Stimulated activated CD4-positive, alpha-beta T cell treated with anti-CD3 and anti-CD28 coated beads, Interleukin-1b, Interleukin-23, amount 100 ng/mL, for 48 hours (primary cell): Measurements from ENCODE around the gene CABP2.
"Not testable (repeated sequence)": the region's sequence is repeated elsewhere in the genome, so short reads cannot be mapped to it uniquely, and the experiment has no call there.

Experiments used
- DNase-seq: peaks from one replicate; pipeline ENCODE4 v3.0.0-alpha.2; 2020

Gene CABP2

GRCh38 chr11:67493548-67494370 lies 29.5 kb downstream of the CABP2 start:
- DNase-seq = no peak

- no peak for DNase-seq
Observed at GRCh38 chr11:67492801-67493547, 30.3 kb downstream of the CABP2 start.

GRCh38 chr11:67492069-67492727 lies 31.0 kb downstream of the CABP2 start:
- DNase-seq = no peak

GRCh38 chr11:67491276-67492068 lies 31.8 kb downstream of the CABP2 start:
- DNase-seq = no peak

- no peak for DNase-seq
Observed at GRCh38 chr11:67490727-67491065, 32.5 kb downstream of the CABP2 start.

- no peak for DNase-seq
Observed at GRCh38 chr11:67489885-67490726, 33.1 kb downstream of the CABP2 start.

GRCh38 chr11:67489203-67489884 lies 33.9 kb downstream of the CABP2 start:
- no peak for DNase-seq

GRCh38 chr11:67486481-67487195 lies 36.6 kb downstream of the CABP2 start:
- peak; percentile 59 for DNase-seq

GRCh38 chr11:67485873-67486361 lies 37.3 kb downstream of the CABP2 start:
- DNase-seq = peak; percentile 80

GRCh38 chr11:67484847-67485311 lies 38.4 kb downstream of the CABP2 start:
- peak; percentile 83 for DNase-seq

GRCh38 chr11:67483831-67484665 lies 39.2 kb downstream of the CABP2 start:
- DNase-seq = peak; percentile 52

- DNase-seq = peak; percentile 98
Observed at GRCh38 chr11:67482827-67483798, 40.1 kb downstream of the CABP2 start, which contains the start of gene AIP. Gene AIP (plus strand): TSS chr11:67483026. CDS start chr11:67483159, 133 bp downstream.

- no peak for DNase-seq
Observed at GRCh38 chr11:67482275-67482826, 40.9 kb downstream of the CABP2 start.

GRCh38 chr11:67477344-67478050 lies 45.7 kb downstream of the CABP2 start:
- not testable (repeated sequence) for DNase-seq

GRCh38 chr11:67476692-67477091 lies 46.6 kb downstream of the CABP2 start:
- DNase-seq = not testable (repeated sequence)

GRCh38 chr11:67472882-67473281 lies 50.4 kb downstream of the CABP2 start:
- DNase-seq = no peak
